ENCODE data around the gene DUOX1. TPM values are rescaled to one million over a fixed set of nuclear protein-coding genes. Genes with fewer than 3 reads are reported as not detected.
"Not testable (repeated sequence)": the region's sequence is repeated elsewhere in the genome, so short reads cannot be mapped to it uniquely, and the experiment has no call there.

Gene DUOX1
- total and polyA plus RNA-seq, 11 donors: 0.11 to 1.6 (median 0.52) TPM

DNA sequence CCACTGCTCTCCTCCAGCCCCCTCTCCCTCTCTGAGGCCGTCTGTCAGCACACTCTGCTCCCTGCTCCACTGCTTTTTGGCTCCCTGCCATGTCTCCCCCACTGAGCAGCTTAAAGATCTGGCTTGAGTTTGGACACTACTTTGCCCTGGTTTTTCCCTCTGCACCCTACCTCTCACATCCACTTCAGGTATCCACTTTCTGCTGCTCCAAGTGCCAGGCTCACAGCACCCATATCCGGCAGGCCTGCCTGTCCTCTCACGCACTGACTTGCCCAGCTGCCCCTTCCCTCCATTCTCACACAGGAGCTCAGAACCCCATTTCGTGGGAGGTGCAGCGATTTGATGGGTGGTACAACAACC is 3.7 kb downstream of the DUOX1 start:
- DNase-seq (no peak), ATAC-seq (no peak)
- Histone ChIP-seq H3K36me3 (no peaks in the 10 kb centered on the region), H3K4me3 (no peak overlapping the region), H3K9me3 (no peaks in the 10 kb centered on the region), H3K4me1 (peaks cover 0 to 20% (median 6%) of the 10 kb centered on the region in 12 donors), H3K27ac (no peak overlapping the region), H3K27me3 (peaks cover 6 to 64% (median 50%) of the 10 kb centered on the region in 9 donors)
- WGBS, 4 donors: 66 to 86% (median 78%) methylated on average over 5 of the region's 5 CpGs
- TF ChIP-seq CTCF (IDR thresholded peaks at IDR 0.05) (no peak), POLR2A (IDR thresholded peaks at IDR 0.05) (no peak)
- intact Hi-C loops (cut with DNase I): no loop called here

DNA sequence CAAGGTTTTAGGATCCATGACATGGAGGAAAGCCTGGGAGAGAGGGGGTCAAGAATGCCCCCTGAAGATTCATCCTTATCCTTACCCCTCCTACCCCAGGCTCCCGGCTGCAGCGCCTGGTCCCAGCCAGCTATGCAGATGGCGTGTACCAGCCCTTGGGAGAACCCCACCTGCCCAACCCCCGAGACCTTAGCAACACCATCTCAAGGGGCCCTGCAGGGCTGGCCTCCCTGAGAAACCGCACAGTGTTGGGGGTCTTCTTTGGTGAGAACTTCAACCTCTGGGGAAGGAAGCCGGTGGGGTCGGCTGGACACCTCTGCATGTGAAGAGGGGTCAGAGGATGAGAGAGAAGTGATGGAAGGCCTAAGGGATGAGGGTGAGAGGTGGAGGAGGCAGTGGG is 4.3 kb downstream of the DUOX1 start:
- TF ChIP-seq CTCF (IDR thresholded peaks at IDR 0.05) (no peak), POLR2A (IDR thresholded peaks at IDR 0.05) (no peak)
- Histone ChIP-seq H3K9me3 (no peaks in the 10 kb centered on the region), H3K36me3 (no peaks in the 10 kb centered on the region), H3K4me3 (no peak overlapping the region), H3K4me1 (peaks cover 0 to 17% (median 6%) of the 10 kb centered on the region in 12 donors), H3K27ac (no peak overlapping the region), H3K27me3 (peaks cover 6 to 59% (median 45%) of the 10 kb centered on the region in 9 donors)
- 87 to 93% (median 92%) methylated on average over 5 to 7 of the region's 7 CpGs for WGBS, 4 donors
- peak in 1 of 5 donors; percentile 10 for DNase-seq
- intact Hi-C loops (cut with DNase I): no loop called here
- ATAC-seq: no peak

- Histone ChIP-seq H3K36me3 (no peaks in the 10 kb centered on the region), H3K9me3 (no peaks in the 10 kb centered on the region), H3K27me3 (peaks cover 6 to 50% (median 36%) of the 10 kb centered on the region in 9 donors), H3K27ac (no peak overlapping the region), H3K4me1 (peaks cover 0 to 8% (median 2%) of the 10 kb centered on the region in 12 donors), H3K4me3 (peak overlapping the region in 6 of 12 donors; percentile 6 to 31 (median 18))
- peak in 3 of 12 donors; percentile 12 to 35 (median 32) for TF ChIP-seq CTCF (IDR thresholded peaks at IDR 0.05)
- no peak for TF ChIP-seq POLR2A (IDR thresholded peaks at IDR 0.05)
- intact Hi-C loops (cut with DNase I): no loop called here
- WGBS, 4 donors: 6 to 22% (median 10%) methylated on average over 17 to 57 of the region's 57 CpGs
- DNase-seq (peak in 1 of 5 donors; percentile 23), ATAC-seq (peak in 3 of 4 donors; percentile 34 to 60 (median 57))
These were observed 5.1 kb downstream of the DUOX1 start for GRCh38 chr15:45134682-45135604.

DNA sequence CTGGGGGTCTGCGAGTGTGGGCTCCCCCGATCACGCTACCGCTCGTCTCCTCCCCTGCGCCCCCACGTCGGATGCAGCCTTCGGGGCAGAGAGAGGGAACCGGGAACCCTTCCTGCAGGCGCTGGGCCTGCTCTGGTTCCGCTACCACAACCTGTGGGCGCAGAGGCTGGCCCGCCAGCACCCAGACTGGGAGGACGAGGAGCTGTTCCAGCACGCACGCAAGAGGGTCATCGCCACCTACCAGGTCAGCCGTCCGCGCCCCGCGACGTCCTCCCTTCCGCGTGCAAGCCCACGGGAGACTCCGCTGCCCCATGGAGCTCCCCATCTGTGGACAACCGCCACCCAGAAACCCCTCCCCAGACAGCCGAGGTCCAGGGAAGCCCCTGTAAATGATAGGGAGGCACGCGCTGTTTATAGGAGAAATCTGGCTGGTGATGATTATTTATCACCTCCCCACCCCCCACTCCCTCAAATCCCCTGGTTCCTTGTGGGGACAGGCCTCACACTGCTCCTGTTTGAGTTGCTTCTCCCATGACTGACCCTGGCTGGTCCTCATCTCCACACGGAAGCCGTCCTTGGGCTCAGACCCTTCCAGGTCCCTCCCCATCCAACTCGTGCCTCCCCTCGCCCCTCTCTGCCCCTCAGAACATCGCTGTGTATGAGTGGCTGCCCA is 6.0 kb downstream of the DUOX1 start:
- intact Hi-C loops (cut with DNase I); H3K4me3 ChIP-seq; H3K36me3 ChIP-seq; H3K27ac ChIP-seq; H3K9me3 ChIP-seq; H3K4me1 ChIP-seq: not testable (repeated sequence)
- ATAC-seq: peak in 1 of 4 donors; percentile 5
- H3K27me3 ChIP-seq: peaks cover 0 to 42% (median 29%) of the 10 kb centered on the region in 9 donors
- DNase-seq: peak in 1 of 5 donors; percentile 0
- 11 to 19% (median 17%) methylated on average over 6 to 10 of the region's 37 CpGs for WGBS, 4 donors
